ENCODE data around the gene ORAI3.
A peak's percentile ranks its signal among the peaks of the same experiment; 100 is the strongest.

ORAI3 gene

GRCh38 chr16:30947859-30948666, 805 bp upstream of the ORAI3 start:
- ATAC-seq (ENCODE audit: insufficient read depth, low read depth) (no peak), DNase-seq (no peak)
- Histone ChIP-seq H3K27me3 (ENCODE audit: insufficient read depth, low read length, poor library complexity) (no peaks in the 10 kb centered on the region), H2AFZ (ENCODE audit: low read depth, low read length) (no peak overlapping the region), H3K4me3 (ENCODE audit: low read depth in 1 of 2, low read length in 2 of 2) (no peak overlapping the region), H3K79me2 (ENCODE audit: insufficient read depth, low read length) (no peaks in the 10 kb centered on the region), H3K36me3 (ENCODE audit: insufficient read depth, low read length) (peaks cover 42% of the 10 kb centered on the region), H3K9ac (ENCODE audit: low read depth, low read length) (no peak overlapping the region), H3K9me3 (ENCODE audit: insufficient read depth, low read length, severe bottlenecking) (no peaks in the 10 kb centered on the region), H3K4me2 (ENCODE audit: insufficient read depth, low read length) (no peak overlapping the region), H3K4me1 (ENCODE audit: insufficient read depth, low read length) (peaks cover 18% of the 10 kb centered on the region), H3K27ac (ENCODE audit: low read length) (no peak overlapping the region), H4K20me1 (ENCODE audit: insufficient read depth, low read length) (no peaks in the 10 kb centered on the region)
- TF ChIP-seq EZH2 (IDR thresholded peaks at IDR 0.05; ENCODE audit: borderline replicate concordance, low read depth, low read length, severe bottlenecking), result no peak
- TF ChIP-seq, protein P1, sequence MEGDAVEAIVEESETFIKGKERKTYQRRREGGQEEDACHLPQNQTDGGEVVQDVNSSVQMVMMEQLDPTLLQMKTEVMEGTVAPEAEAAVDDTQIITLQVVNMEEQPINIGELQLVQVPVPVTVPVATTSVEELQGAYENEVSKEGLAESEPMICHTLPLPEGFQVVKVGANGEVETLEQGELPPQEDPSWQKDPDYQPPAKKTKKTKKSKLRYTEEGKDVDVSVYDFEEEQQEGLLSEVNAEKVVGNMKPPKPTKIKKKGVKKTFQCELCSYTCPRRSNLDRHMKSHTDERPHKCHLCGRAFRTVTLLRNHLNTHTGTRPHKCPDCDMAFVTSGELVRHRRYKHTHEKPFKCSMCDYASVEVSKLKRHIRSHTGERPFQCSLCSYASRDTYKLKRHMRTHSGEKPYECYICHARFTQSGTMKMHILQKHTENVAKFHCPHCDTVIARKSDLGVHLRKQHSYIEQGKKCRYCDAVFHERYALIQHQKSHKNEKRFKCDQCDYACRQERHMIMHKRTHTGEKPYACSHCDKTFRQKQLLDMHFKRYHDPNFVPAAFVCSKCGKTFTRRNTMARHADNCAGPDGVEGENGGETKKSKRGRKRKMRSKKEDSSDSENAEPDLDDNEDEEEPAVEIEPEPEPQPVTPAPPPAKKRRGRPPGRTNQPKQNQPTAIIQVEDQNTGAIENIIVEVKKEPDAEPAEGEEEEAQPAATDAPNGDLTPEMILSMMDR (IDR thresholded peaks at IDR 0.05; ENCODE audit: borderline replicate concordance, extremely low read depth, low read length, poor library complexity, severe bottlenecking), result no peak

- no peaks in the 10 kb centered on the region for H4K20me1 ChIP-seq (ENCODE audit: insufficient read depth, low read length)
- H3K9ac ChIP-seq (ENCODE audit: low read depth, low read length), result no peak overlapping the region
- H3K27ac ChIP-seq (ENCODE audit: low read length), result peak overlapping the region; percentile 70
- TF ChIP-seq, protein P1 (IDR thresholded peaks at IDR 0.05; ENCODE audit: borderline replicate concordance, extremely low read depth, low read length, poor library complexity, severe bottlenecking), result no peak
- no peak for TF ChIP-seq EZH2 (IDR thresholded peaks at IDR 0.05; ENCODE audit: borderline replicate concordance, low read depth, low read length, severe bottlenecking)
- H3K27me3 ChIP-seq (ENCODE audit: insufficient read depth, low read length, poor library complexity), result no peaks in the 10 kb centered on the region
- H3K4me3 ChIP-seq (ENCODE audit: low read depth in 1 of 2, low read length in 2 of 2), result no peak overlapping the region
- H3K4me1 ChIP-seq (ENCODE audit: insufficient read depth, low read length), result peaks cover 18% of the 10 kb centered on the region
- peak; percentile 75 for DNase-seq
- no peak overlapping the region for H2AFZ ChIP-seq (ENCODE audit: low read depth, low read length)
- no peaks in the 10 kb centered on the region for H3K79me2 ChIP-seq (ENCODE audit: insufficient read depth, low read length)
- peaks cover 29% of the 10 kb centered on the region for H3K36me3 ChIP-seq (ENCODE audit: insufficient read depth, low read length)
- no peak overlapping the region for H3K4me2 ChIP-seq (ENCODE audit: insufficient read depth, low read length)
- ATAC-seq (ENCODE audit: insufficient read depth, low read depth), result peak; percentile 71
- no peaks in the 10 kb centered on the region for H3K9me3 ChIP-seq (ENCODE audit: insufficient read depth, low read length, severe bottlenecking)
These were observed 1.0 kb downstream of the ORAI3 start for GRCh38 chr16:30949650-30950515.

DNA sequence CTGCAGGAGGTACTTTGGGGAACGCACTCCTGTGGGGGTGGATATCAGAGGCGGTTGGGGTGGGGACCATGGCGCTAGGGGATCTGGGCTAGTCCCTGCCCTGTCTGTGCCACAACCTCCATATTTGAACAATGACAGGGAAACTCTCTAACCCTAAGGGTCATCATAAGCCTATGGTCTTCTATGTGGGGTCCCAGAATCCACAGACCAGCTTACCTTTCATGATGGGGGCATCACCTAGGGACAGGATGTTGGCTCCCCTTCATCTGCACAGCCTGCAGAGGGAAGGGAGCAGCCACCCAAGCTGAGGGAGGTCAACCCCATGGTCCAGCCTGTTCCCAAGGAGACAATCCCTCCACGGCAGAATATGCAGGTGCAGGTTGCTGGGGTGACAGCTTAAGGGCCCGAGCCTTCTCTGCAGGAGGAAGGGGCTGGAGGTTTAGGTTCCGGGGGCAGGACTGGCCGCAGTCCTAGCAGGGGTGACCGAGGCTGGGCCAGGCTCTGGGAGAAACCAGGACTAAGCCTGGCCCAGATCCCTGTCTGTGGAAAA, 1.7 kb downstream of the ORAI3 start:
- DNase-seq (no peak), ATAC-seq (ENCODE audit: insufficient read depth, low read depth) (no peak; the same call in 2 of the 3 replicates)
- no peak overlapping the region for H2AFZ ChIP-seq (ENCODE audit: low read depth, low read length)
- no peak overlapping the region for H3K4me2 ChIP-seq (ENCODE audit: insufficient read depth, low read length)
- no peaks in the 10 kb centered on the region for H3K79me2 ChIP-seq (ENCODE audit: insufficient read depth, low read length)
- no peak overlapping the region for H3K4me3 ChIP-seq (ENCODE audit: low read depth in 1 of 2, low read length in 2 of 2)
- peaks cover 18% of the 10 kb centered on the region for H3K4me1 ChIP-seq (ENCODE audit: insufficient read depth, low read length)
- no peaks in the 10 kb centered on the region for H4K20me1 ChIP-seq (ENCODE audit: insufficient read depth, low read length)
- no peaks in the 10 kb centered on the region for H3K9me3 ChIP-seq (ENCODE audit: insufficient read depth, low read length, severe bottlenecking)
- no peaks in the 10 kb centered on the region for H3K27me3 ChIP-seq (ENCODE audit: insufficient read depth, low read length, poor library complexity)
- no peak for TF ChIP-seq EZH2 (IDR thresholded peaks at IDR 0.05; ENCODE audit: borderline replicate concordance, low read depth, low read length, severe bottlenecking)
- TF ChIP-seq, protein P1 (IDR thresholded peaks at IDR 0.05; ENCODE audit: borderline replicate concordance, extremely low read depth, low read length, poor library complexity, severe bottlenecking), result no peak
- H3K9ac ChIP-seq (ENCODE audit: low read depth, low read length), result no peak overlapping the region
- peaks cover 25% of the 10 kb centered on the region for H3K36me3 ChIP-seq (ENCODE audit: insufficient read depth, low read length)
- peak overlapping the region; percentile 70 for H3K27ac ChIP-seq (ENCODE audit: low read length)
